ENCODE measurements around the gene PIP5K1B.

The PIP5K1B gene

DNA sequence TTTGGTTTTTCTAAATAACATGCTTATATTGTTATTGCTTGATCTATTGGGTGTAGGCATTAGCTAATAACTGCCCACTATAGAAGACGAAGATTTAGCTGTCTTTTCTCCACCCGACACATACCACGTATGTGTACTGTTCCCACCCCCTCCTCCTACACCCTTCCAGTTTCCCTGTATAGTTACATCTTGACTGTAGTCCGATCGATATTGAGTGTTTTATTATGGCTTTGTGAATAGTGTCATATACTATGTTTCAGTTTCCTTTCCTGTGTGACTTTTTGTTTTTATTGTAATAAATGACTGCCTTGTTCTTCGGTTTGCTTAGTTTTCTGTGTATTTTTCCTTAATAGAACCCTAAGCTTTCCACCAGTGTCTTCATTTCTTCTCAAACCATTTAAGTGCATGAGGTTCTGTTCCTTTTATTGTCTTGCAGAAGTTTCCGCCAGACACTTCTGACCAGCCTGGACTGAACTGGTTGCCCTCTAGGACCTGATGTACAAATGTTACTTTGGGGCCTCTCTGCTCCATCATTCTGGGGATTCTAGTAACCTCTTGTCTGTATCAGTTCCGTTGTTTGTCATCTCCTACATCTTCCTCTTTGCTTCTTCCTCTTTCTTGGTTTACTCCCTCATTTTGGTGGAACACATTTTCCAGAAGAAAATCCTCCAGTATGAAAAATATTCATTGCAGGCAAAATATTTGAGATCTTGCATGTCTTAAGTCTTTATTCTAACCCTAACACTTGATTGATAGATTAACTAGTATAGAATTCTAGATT is 247.0 kb downstream of the PIP5K1B start:
- no peak for DNase-seq (ENCODE audit: low read depth, low spot score)

- DNase-seq (ENCODE audit: low read depth, low spot score), result no peak
Measured at GRCh38 chr9:68953771-68954170, 248.7 kb downstream of the PIP5K1B start.

GRCh38 chr9:68955330-68955729 is 250.3 kb downstream of the PIP5K1B start:
- DNase-seq (ENCODE audit: low read depth, low spot score), result no peak

- no peak for DNase-seq (ENCODE audit: low read depth, low spot score)
Measured at GRCh38 chr9:68957479-68957878, 252.4 kb downstream of the PIP5K1B start.

- no peak for DNase-seq (ENCODE audit: low read depth, low spot score)
Measured at GRCh38 chr9:68961587-68961986, 256.5 kb downstream of the PIP5K1B start.

DNA sequence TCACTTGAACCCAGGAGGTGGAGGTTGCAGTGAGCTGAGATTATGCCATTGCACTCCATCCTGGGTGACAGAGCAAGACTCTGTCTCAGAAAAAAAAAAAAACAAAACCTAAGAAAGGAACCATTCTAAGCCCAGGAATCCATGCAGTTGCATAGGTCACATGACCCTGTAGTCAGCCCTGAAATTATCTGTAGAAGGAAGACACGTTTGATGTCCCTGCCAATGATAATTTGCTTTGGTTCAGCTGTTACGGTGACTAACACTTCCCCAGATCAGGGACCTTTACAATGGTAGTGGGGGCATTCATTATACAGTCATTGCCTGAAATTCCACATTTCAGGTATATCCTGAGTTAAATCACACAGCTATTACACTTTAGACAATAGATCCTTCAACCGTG is 258.4 kb downstream of the PIP5K1B start:
- no peak for DNase-seq (ENCODE audit: low read depth, low spot score)

GRCh38 chr9:68964102-68964541 is 259.1 kb downstream of the PIP5K1B start:
- DNase-seq (ENCODE audit: low read depth, low spot score), result no peak

- DNase-seq (ENCODE audit: low read depth, low spot score), result no peak
Measured at GRCh38 chr9:68964765-68965164, 259.7 kb downstream of the PIP5K1B start.

GRCh38 chr9:68966496-68966944 is 261.5 kb downstream of the PIP5K1B start:
- DNase-seq (ENCODE audit: low read depth, low spot score), result no peak

GRCh38 chr9:68967800-68968199 is 262.8 kb downstream of the PIP5K1B start:
- DNase-seq (ENCODE audit: low read depth, low spot score), result no peak

DNA sequence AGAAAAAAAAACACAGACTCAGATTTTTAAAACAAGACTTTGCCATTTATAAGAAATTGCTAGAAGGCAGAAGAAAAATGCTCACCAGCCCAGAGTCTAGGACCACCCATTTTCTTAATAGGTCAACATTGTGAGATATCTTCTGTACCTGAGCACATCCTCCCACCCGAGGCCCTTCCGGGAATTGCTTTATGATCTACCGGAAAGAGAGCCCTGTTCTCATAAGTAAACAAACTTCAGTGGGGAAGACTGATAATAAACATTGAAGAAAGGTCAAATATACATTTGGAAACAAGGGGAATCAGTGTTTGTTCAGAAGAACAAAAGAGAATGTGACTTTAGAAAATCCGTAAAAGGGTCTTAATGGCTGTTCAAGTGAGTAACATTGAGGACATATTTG is 264.5 kb downstream of the PIP5K1B start:
- DNase-seq (ENCODE audit: low read depth, low spot score), result no peak

DNA sequence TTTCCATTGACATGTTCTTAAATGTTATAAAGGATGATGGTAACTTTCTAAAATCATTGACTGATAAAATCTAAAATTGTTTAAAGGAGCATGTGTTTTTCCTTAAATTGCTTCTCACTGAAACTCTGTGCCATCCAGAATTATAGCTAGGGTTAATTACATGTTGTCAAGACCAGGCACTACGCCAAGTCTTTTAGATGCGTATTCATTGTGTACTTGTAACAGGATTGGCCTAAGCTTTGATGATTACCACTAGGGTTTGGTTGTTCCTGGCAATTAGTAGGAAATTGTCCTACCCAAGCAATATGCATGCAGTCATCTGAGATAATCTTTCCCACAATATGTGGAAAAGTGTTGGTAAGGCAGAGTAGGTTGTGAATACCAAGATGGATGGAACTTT is 265.1 kb downstream of the PIP5K1B start:
- no peak for DNase-seq (ENCODE audit: low read depth, low spot score)

DNA sequence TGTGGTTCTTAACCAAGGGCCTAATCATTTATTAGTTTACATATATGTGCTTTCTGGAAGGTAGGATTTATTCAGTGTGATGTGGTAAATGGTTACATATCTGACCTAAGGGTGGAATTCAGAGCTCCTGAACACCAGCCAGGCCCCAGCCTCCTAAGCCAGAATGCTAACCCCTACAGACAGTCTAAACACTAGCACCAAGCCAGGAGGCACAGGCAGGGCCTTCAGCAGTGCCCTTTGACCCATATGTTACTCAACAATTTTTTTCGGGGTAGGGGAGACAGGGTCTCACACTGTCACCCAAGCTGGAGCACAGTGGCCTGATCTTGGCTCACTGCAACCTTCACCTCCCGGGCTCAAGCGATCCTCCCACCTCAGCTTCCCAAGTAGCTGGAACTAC is 268.6 kb downstream of the PIP5K1B start:
- DNase-seq (ENCODE audit: low read depth, low spot score), result no peak

GRCh38 chr9:68974431-68974830 is 269.4 kb downstream of the PIP5K1B start:
- no peak for DNase-seq (ENCODE audit: low read depth, low spot score)

DNA sequence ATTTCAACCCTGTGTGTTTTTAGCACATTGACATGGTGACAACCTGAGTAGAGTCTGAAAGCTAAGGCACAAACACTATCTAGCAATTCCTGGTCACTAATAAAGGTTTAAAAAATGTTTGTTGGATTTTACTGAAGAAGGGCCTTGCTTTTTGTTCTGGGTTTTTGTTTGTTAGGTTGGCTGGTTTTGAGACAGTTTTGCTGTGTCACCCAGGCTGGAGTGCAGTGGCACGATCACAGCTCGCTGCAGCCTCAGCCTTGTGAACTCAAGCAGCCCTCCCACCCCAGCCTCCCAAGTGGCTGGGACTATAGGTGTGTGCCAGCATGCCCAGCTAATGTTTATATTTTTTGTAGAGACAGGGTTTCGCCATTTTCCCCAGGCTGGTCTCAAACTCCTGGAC is 269.9 kb downstream of the PIP5K1B start:
- DNase-seq (ENCODE audit: low read depth, low spot score), result no peak

- no peak for DNase-seq (ENCODE audit: low read depth, low spot score)
Measured at GRCh38 chr9:68975365-68976043, 270.5 kb downstream of the PIP5K1B start.

GRCh38 chr9:68978066-68978465 is 273.0 kb downstream of the PIP5K1B start:
- no peak for DNase-seq (ENCODE audit: low read depth, low spot score)

- no peak for DNase-seq (ENCODE audit: low read depth, low spot score)
Measured at GRCh38 chr9:68978501-68978900, 273.5 kb downstream of the PIP5K1B start.

- no peak for DNase-seq (ENCODE audit: low read depth, low spot score)
Measured at GRCh38 chr9:68979538-68980314, 274.7 kb downstream of the PIP5K1B start.

DNA sequence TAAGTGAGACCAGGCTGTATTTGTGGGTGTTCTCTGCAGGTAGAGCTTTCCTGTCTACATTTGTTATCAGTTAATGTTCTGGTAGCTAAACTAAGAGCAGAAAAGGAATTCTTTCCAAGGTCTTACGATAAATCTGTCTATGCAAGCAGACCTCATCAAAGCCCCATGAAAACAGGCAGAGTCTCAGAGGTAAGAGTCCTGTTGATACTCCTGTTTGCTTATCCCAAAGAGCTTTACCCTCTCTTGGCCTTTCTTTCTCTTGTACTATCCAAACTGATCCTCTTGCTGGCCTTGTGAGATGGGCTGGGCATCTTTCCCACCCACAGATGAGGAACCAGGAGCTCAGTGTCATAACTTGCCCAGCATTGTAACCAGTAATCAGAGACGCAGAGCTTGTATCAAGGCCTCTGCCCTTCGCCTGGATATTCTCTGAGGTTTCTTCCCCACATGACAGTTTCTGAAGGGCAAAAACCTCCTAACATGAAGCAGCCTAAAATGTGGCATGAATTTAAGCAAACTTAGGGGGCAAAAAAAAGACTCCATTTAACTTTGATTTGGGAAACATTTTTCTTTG is 275.4 kb downstream of the PIP5K1B start:
- DNase-seq (ENCODE audit: low read depth, low spot score), result no peak

- DNase-seq (ENCODE audit: low read depth, low spot score), result no peak
Measured at GRCh38 chr9:68981789-68982188, 276.7 kb downstream of the PIP5K1B start.

- no peak for DNase-seq (ENCODE audit: low read depth, low spot score)
Measured at GRCh38 chr9:68983008-68983411, 278.0 kb downstream of the PIP5K1B start.

All from brain pericyte (primary cell).